ACC112 (cell line): ENCODE data around the gene ZFYVE9.
"Not testable (repeated sequence)": the region's sequence is repeated elsewhere in the genome, so short reads cannot be mapped to it uniquely, and the experiment has no call there.

Experiments used
- H2AFZ ChIP-seq: fragments of 200-600 bp; sonication (generic); one replicate; pipeline ENCODE4 v1.6.0; 2017; ENCODE audit warnings: antibody characterized with exemption, low read length; ENCODE audit not compliant: unreplicated experiment
- H3K27ac ChIP-seq: fragments of 200-600 bp; sonication (generic); 2 replicates; pipeline ENCODE4 v1.5.1; 2014; ENCODE audit warnings: low read depth, mild to moderate bottlenecking, antibody characterized with exemption, low read length, moderate library complexity
- H3K27me3 ChIP-seq: fragments of 200-600 bp; sonication (generic); 2 replicates; pipeline ENCODE4 v1.6.1; 2014; ENCODE audit warnings: mild to moderate bottlenecking, antibody characterized with exemption, low read length, moderate library complexity, mixed read lengths; ENCODE audit not compliant: insufficient read depth
- H3K36me3 ChIP-seq: fragments of 200-600 bp; sonication (generic); 2 replicates; pipeline ENCODE4 v1.6.1; 2016; ENCODE audit warnings: mild to moderate bottlenecking, antibody characterized with exemption, low read length, moderate library complexity, mixed read lengths; ENCODE audit not compliant: insufficient read depth
- H3K4me1 ChIP-seq: fragments of 200-600 bp; sonication (generic); one replicate; pipeline ENCODE4 v1.6.1; 2016; ENCODE audit warnings: low read length, mixed read lengths; ENCODE audit not compliant: insufficient read depth, unreplicated experiment, control insufficient read depth
- H3K4me3 ChIP-seq: fragments of 200-600 bp; sonication (generic); 2 replicates; pipeline ENCODE4 v1.5.1; 2014; ENCODE audit warnings: mild to moderate bottlenecking, low read depth, low read length
- H3K79me2 ChIP-seq: fragments of 200-600 bp; sonication (generic); one replicate; pipeline ENCODE4 v1.6.0; 2016; ENCODE audit warnings: low read length; ENCODE audit not compliant: control insufficient read depth, unreplicated experiment, insufficient read depth

The ZFYVE9 gene

GRCh38 chr1:52192436-52192835 lies 50.5 kb downstream of the ZFYVE9 start:
- Histone ChIP-seq H3K27me3 (no peaks in the 10 kb centered on the region), H3K36me3 (no peaks in the 10 kb centered on the region), H3K79me2 (peaks cover 10% of the 10 kb centered on the region), H3K4me3 (no peak overlapping the region), H3K27ac (no peak overlapping the region), H2AFZ (no peak overlapping the region), H3K4me1 (no peaks in the 10 kb centered on the region)

DNA sequence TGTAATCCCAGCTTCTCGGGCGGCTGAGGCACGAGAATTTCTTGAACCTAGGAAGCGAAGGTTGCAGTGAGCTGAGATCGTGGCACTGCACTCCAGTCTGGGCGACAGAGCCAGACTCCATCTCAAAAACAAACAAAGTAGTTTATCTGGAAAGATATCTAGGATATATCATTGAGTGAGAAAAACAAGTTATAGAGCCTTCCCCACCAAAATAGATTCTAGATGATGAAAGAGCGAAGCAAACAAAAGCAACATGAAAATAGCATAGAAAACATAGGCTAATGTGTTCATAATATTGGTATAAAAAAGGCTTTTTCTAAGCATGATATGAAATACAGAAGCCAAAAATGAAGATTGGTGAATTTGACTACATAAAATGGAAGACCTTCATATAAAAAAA lies 52.1 kb downstream of the ZFYVE9 start:
- H2AFZ ChIP-seq, result no peak overlapping the region
- H3K27me3 ChIP-seq, result no peaks in the 10 kb centered on the region
- no peaks in the 10 kb centered on the region for H3K36me3 ChIP-seq
- H3K27ac ChIP-seq, result no peak overlapping the region
- peaks cover 10% of the 10 kb centered on the region for H3K79me2 ChIP-seq
- H3K4me1 ChIP-seq, result no peaks in the 10 kb centered on the region
- H3K4me3 ChIP-seq, result no peak overlapping the region

GRCh38 chr1:52195161-52195560 lies 53.3 kb downstream of the ZFYVE9 start:
- Histone ChIP-seq H3K27me3 (no peaks in the 10 kb centered on the region), H3K4me3 (no peak overlapping the region), H3K27ac (no peak overlapping the region), H3K79me2 (peaks cover 10% of the 10 kb centered on the region), H3K36me3 (no peaks in the 10 kb centered on the region), H3K4me1 (no peaks in the 10 kb centered on the region), H2AFZ (no peak overlapping the region)

DNA sequence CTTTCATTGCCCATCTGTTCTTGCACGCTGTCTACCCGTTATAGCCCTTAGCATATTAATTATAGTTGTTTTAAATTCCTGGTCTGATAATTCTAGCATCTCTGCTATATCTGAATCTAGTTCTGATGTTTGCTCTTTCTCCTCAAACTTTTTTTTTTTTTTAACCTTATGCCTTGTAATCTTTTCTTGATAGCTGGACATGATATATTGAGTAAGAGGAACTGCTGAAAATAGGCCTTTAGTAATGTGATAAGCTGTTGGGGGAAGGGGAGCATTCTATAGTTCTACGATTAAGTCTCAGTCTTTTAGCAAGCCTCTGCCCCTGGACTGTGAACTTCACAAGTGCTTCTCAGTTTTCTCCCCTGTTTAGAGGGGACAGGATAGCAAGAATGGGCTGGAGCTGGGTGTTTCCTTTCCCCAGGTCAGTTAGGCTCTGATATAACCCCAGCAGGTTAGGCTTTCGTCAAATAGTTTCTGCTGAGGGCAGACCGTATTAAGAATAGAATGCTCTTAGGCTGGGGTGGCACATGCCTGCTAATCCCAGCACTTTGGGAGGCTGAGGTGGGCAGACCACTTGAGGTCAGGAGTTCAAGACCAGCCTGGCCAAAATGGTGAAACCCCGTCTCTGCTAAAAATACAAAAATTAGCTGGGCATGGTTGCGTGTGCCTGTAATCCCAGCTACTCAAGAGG lies 62.2 kb downstream of the ZFYVE9 start:
- H3K79me2 ChIP-seq, result no peaks in the 10 kb centered on the region
- H3K27ac ChIP-seq, result no peak overlapping the region
- peaks cover 3% of the 10 kb centered on the region; the same call in 1 of the 2 replicates for H3K36me3 ChIP-seq
- H3K4me3 ChIP-seq, result no peak overlapping the region
- no peaks in the 10 kb centered on the region for H3K27me3 ChIP-seq
- no peak overlapping the region for H2AFZ ChIP-seq
- H3K4me1 ChIP-seq, result no peaks in the 10 kb centered on the region

DNA sequence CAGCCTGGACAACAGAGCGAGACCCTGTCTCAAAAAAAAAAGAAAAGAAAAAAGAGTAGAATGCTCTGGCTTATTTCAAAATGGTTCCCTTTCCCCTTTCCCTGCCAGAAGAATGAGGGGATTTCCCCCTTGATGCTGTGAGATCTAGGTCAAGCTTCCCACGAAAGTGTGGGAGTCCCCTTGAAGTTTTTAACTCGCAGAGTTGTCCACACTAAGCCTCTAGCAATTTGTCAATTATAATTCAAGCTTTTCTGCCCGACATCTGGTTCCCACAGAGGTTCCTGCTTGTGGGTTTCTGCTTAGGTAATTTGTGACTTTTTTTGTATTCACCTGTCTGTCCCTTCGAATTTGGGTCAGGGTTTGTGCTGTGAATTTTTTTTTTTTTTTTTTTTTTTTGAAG lies 62.8 kb downstream of the ZFYVE9 start:
- peaks cover 4% of the 10 kb centered on the region; the same call in 1 of the 2 replicates for H3K36me3 ChIP-seq

DNA sequence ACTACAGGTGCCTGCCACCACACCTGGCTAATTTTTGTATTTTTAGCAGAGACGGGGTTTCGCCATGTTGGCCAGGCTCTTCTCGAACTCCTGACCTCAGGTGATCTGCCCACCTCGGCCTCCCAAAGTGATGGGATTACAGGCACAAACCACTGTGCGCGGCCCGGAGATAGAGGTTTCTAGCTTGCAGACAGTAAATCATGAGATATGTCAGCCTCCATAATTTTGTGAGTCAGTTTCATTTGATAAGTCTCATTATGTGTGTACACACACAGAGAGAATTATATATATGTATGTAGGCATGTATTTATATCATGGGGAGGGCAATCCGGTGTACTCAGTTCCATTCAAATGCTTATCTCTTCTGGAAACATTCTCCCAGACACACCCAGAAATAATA lies 64.8 kb downstream of the ZFYVE9 start:
- not testable (repeated sequence) for H3K4me1 ChIP-seq, H3K4me3 ChIP-seq, H3K79me2 ChIP-seq, H3K36me3 ChIP-seq, H2AFZ ChIP-seq, H3K27ac ChIP-seq, H3K27me3 ChIP-seq

More for the DNA sequence above, 62.8 kb downstream of the ZFYVE9 start:
- Histone ChIP-seq H3K79me2 (no peaks in the 10 kb centered on the region), H3K4me1 (no peaks in the 10 kb centered on the region), H2AFZ (no peak overlapping the region), H3K4me3 (no peak overlapping the region), H3K27me3 (no peaks in the 10 kb centered on the region), H3K27ac (no peak overlapping the region)

GRCh38 chr1:52209429-52209828 lies 67.5 kb downstream of the ZFYVE9 start:
- Histone ChIP-seq H3K79me2 (no peaks in the 10 kb centered on the region), H3K4me1 (no peaks in the 10 kb centered on the region), H3K27ac (no peak overlapping the region), H3K4me3 (no peak overlapping the region), H3K36me3 (peaks cover 4% of the 10 kb centered on the region; the same call in 1 of the 2 replicates), H2AFZ (no peak overlapping the region), H3K27me3 (no peaks in the 10 kb centered on the region)

- H3K79me2 ChIP-seq, result no peaks in the 10 kb centered on the region
- peaks cover 4% of the 10 kb centered on the region; the same call in 1 of the 2 replicates for H3K36me3 ChIP-seq
- no peaks in the 10 kb centered on the region for H3K4me1 ChIP-seq
- H3K4me3 ChIP-seq, result no peak overlapping the region
- H3K27me3 ChIP-seq, result no peaks in the 10 kb centered on the region
- H2AFZ ChIP-seq, result no peak overlapping the region
- no peak overlapping the region for H3K27ac ChIP-seq
Measured at GRCh38 chr1:52210044-52210443, 68.2 kb downstream of the ZFYVE9 start.

DNA sequence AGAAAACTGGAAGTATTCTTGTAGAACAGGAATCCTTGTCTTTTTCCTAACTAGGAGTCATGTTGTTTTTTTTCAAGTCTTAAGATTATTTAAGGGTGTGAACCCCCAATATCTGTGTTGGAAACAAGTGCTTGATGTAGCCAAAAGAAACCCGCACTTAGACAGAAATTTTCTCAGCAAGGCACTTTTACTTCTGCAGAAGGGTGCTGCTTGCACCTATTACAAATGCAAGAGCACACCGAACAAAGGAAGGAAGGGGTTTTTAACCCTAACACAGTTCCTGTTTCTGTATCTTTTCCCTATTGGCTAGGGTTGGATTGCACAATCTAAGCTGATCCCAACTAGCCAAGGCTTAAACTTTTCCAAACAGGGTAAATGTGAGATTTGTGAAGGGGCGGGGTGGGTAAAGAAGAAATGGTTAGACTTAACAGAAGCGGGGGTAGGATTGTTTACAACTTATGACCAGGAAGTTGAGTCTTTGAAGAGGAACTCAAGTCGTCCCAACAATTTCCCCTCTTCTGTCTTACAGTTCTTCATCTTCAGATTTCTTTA lies 75.1 kb downstream of the ZFYVE9 start:
- H3K27me3 ChIP-seq, result no peaks in the 10 kb centered on the region
- H3K27ac ChIP-seq, result no peak overlapping the region
- H3K36me3 ChIP-seq, result peaks cover 20% of the 10 kb centered on the region
- H3K4me3 ChIP-seq, result no peak overlapping the region
- H3K79me2 ChIP-seq, result no peaks in the 10 kb centered on the region
- no peak overlapping the region for H2AFZ ChIP-seq
- no peaks in the 10 kb centered on the region for H3K4me1 ChIP-seq

- no peaks in the 10 kb centered on the region for H3K4me1 ChIP-seq
- H3K4me3 ChIP-seq, result no peak overlapping the region
- no peak overlapping the region for H2AFZ ChIP-seq
- no peak overlapping the region for H3K27ac ChIP-seq
- H3K36me3 ChIP-seq, result peaks cover 7% of the 10 kb centered on the region; the same call in 1 of the 2 replicates
- H3K79me2 ChIP-seq, result no peaks in the 10 kb centered on the region
- H3K27me3 ChIP-seq, result no peaks in the 10 kb centered on the region
Measured at GRCh38 chr1:52225174-52225573, 83.3 kb downstream of the ZFYVE9 start.

GRCh38 chr1:52229494-52229893 lies 87.6 kb downstream of the ZFYVE9 start:
- Histone ChIP-seq H3K4me1 (no peaks in the 10 kb centered on the region), H3K27me3 (no peaks in the 10 kb centered on the region), H3K36me3 (no peaks in the 10 kb centered on the region), H3K27ac (no peak overlapping the region), H3K4me3 (no peak overlapping the region), H3K79me2 (no peaks in the 10 kb centered on the region), H2AFZ (no peak overlapping the region)
